MV-4-11 (cell line): ENCODE measurements around the gene GALNT15.
A peak's percentile ranks its signal among the peaks of the same experiment; 100 is the strongest.

Experiments used
- DNase-seq: peaks from one replicate; lab custom pipeline; 2025; lab: John Stamatoyannopoulos, UW

Gene GALNT15

GRCh38 chr3:16168211-16168610 is 6.3 kb upstream of the GALNT15 start:
- DNase-seq, result no peak

DNA sequence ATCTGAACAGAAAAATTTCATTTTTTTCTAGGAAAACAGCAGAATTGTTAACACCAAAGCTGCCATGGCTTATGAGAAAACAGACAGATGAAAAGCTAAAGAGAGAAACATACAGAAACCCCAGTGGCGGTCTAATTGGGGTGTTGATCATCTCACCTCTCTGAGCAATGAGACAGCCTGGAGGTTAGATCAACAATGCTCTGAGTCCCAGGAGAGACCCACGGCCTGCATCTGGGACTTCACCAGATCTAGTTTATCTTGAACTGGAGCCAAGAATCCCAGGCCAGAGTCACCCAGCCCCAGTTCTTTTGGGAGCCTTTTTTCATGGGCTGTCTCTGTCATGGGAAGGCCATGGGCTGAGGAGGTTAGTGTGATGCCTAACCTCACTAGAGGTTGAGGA is 3.5 kb upstream of the GALNT15 start:
- no peak for DNase-seq

DNA sequence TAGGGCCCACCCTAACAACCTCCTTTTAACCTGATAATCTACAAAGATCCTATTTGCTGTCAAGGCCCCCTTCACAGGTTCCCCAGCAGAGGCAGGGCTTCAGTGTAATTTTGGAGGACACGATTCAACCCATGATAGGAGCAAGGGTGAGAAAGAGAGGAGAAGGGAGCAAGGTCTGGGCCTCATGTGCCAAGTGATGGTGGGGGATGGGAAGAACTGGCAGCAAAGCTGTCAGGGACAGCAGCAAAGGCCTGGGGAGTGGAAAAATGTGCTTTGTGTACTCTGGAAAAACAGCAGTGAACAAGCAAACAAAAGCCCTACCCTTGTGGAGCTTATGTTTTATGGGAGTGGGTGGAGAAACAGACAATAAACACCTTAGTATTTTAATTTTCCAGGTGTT is 2.7 kb upstream of the GALNT15 start:
- DNase-seq, result no peak

DNA sequence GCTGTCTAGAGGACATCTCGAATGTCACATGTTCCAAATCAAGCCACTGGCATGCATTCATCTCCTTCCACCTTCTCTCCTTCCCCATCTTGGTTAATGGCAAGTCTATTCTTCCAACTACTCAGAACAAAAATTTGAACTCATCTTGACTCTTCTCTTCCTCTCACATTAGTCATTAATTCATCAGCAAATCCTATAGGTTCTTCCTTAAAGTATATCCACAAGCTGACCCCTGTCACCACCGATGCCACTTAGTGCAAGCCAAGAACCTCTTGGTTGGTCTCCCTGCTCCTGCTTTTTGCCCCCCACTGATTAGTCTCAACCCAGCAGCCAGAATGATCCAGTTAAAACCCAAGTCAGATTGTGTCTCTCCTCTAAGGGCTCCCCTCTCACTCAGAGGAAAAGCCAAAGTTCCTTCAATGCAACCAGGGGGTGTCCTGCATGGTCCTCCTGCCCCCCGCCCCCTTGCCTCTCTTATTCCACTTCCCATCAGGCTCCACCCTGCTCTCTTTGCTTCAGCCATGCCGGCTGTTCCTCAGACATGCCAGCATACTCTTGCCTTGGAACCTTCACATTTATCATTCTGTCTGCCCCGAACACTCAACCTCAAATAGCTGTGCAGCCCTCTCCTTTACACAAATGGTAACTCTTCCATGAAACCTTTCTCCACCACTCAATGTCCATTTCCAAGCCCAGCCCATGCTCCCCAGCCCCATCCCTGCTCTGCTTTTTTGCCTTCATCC is 1.0 kb upstream of the GALNT15 start:
- DNase-seq, result no peak

DNA sequence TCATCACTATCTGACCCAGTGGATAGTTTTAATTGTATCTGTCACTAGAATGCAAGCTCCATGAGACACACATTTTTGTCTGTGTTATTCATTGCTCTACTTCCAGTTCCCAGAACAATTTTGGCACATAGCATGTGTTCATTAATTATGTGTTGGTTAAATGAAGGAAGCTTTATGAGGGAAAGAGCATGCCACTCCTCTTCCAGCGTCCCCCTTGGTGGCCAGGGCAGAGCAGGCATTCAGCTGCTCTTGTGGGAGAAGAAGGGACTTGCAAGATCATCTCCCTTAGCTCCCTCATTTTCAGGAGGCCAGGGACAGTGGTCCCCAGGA is 489 bp upstream of the GALNT15 start:
- no peak for DNase-seq

DNA sequence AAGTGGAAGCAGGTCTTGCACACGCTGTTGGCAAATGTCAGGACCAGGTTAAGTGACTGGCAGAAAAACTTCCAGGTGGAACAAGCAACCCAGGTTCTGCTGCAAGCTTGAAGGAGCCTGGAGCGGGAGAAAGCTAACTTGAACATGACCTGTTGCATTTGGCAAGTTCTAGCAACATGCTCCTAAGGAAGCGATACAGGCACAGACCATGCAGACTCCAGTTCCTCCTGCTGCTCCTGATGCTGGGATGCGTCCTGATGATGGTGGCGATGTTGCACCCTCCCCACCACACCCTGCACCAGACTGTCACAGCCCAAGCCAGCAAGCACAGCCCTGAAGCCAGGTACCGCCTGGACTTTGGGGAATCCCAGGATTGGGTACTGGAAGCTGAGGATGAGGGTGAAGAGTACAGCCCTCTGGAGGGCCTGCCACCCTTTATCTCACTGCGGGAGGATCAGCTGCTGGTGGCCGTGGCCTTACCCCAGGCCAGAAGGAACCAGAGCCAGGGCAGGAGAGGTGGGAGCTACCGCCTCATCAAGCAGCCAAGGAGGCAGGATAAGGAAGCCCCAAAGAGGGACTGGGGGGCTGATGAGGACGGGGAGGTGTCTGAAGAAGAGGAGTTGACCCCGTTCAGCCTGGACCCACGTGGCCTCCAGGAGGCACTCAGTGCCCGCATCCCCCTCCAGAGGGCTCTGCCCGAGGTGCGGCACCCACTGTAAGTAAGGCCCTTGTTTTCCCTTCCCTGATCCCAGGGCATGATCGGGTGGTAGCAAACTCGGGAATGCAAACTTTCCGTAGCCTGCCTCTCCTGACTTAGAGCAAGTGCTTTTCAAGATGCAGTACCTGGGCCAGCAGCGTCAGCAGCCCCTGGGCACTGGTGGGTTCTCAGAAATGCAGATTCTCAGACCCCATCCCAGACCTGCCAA is 759 bp downstream of the GALNT15 start:
- no peak for DNase-seq

DNA sequence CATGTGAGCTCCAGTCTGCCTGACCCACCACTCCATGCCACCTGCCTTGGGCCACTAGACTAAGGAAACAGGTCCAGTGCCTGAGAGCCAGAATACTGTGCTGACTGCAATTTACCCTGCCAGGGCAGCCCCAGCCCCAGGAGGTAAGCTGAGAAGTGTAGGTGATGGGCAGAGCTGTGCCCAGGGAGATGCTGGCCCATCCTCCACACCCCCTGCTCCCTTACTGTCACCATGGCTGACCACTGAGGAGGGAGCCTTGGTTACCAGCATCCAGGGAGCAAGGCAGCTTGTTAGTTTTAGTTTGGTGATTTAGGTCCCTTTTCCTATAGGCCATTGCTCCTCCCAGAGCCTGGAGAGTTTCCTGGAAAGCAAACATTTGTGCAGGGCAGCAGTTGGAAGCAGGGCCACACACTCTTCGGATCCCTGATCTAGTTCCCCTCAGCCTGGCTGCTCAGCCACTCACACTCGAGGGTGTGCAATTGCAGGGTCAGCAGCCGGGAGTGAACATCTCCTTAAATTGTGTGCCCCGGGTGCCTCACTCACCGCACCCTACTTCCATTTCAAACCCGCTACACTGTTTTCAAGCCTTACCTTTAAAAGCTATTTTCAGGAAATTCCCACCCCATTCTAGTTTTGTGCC is 2.0 kb downstream of the GALNT15 start:
- no peak for DNase-seq

- no peak for DNase-seq
Measured at GRCh38 chr3:16177382-16177781, 2.9 kb downstream of the GALNT15 start.

GRCh38 chr3:16177962-16178627 is 3.6 kb downstream of the GALNT15 start:
- DNase-seq, result no peak

DNA sequence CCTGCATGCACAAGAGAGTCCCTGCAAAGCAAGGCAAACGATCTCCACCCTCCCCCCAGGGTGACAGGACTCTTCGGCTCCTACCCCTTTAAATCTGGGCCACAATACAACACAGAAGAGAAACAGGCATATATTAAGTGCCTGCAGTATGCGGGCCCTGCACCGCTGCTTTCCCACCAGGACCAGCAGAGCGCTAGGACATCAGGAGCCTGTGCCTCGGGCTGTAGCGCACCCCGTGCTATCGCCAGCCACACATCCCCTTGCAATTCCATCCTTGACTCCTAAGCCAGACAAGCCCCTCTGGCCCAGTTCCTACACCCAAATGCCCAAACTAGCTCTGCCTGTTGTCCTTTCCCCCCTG is 4.1 kb downstream of the GALNT15 start:
- no peak for DNase-seq

- no peak for DNase-seq
Measured at GRCh38 chr3:16179261-16179660, 4.8 kb downstream of the GALNT15 start.

DNA sequence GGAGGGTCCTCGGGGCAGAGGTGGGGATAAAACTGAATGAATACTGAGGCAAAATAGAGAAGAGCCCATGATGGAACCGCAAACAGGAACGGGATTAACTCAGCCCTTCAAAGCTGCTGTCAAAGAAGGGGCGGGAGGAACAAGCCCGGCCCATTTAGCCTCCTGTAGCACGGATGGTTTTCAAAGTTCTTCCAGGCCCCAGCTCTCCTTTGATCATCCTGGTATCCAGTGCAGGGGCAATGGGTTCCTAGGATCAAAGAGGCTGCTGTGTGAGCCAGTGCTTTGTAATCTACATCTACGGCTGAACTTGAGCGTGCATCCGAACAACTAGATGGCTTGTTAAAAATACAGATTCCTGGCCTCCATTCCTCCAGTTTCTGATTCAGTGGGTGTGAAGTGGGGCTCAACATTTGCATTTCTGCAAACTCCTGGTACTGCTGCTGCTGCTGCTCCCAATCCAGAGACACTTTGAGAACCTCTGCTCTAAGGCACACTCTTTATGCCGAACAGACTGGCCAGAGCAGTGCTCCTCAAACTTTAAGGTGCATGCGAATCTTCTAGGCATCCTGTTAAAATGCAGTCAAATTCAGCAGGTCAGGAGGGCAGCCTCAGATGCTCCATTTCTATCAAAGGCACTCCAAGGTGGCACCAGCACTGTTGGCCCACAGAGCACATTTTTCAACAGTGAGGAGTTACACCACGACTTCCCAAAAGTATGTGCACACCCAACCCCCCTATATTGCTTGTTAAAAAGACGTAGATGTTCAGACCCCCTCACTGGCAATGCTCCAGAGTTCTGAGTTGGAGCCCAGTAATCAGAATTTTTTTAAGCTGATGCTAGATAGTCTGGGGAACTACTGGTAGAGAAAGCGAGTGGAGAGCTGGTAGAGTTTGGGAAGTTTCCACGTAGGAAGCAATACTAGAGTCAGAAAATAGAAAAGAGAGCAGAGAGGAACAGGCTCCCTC is 5.6 kb downstream of the GALNT15 start:
- DNase-seq, result peak; percentile 82

GRCh38 chr3:16180737-16181134 is 6.3 kb downstream of the GALNT15 start:
- no peak for DNase-seq

DNA sequence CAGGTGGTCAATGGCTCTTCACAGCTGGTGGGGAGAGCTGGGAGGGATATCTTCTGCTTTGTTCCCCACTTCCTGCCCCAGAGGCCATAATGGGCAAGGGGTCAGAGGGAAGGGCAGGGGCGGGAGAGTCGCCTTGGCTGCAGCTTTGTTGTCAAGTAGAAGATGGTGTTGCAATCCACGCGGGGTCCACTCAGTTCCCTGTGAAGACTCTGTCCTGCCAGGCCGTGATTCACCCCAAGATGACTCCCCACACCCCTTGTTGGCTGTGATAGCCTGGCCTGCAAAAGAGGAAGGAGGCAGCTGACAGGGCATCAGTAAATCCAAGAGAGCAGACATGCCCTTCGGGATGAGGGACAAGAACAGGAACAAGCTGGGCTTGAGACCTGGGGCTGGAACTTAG is 6.9 kb downstream of the GALNT15 start:
- peak; percentile 94 for DNase-seq

DNA sequence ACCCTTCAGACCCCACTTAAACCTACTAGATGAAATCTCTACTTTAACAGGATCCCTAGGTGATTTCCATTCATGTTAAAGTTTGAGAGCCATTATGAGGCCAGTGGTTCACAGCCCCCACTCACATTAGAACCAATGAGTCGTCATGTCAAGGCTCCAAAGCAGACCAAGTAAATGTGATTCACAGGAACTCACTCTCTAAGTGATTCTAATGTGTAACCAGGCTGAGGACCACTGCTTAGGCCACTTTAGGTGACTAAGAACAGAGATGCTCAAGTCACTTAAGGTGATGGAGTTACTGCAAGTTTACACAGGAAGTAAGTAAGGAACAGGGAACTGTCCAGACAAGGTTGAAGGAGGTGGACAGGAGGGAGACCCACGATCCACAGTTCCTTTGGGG is 7.7 kb downstream of the GALNT15 start:
- no peak for DNase-seq

- DNase-seq, result no peak
Measured at GRCh38 chr3:16182612-16183011, 8.1 kb downstream of the GALNT15 start.

GRCh38 chr3:16183082-16183481 is 8.6 kb downstream of the GALNT15 start:
- no peak for DNase-seq

GRCh38 chr3:16183601-16184270 is 9.3 kb downstream of the GALNT15 start:
- no peak for DNase-seq

GRCh38 chr3:16186086-16186485 is 11.6 kb downstream of the GALNT15 start:
- DNase-seq, result no peak

- DNase-seq, result no peak
Measured at GRCh38 chr3:16186565-16186964, 12.1 kb downstream of the GALNT15 start.
